ENCODE data around the gene METTL13. TPM values are rescaled to one million over a fixed set of nuclear protein-coding genes. Genes with fewer than 3 reads are reported as not detected.

Gene METTL13
- 34.5 and 37.4 TPM in 2 replicates for total RNA-seq

GRCh38 chr1:171781176-171781875 lies at the start of gene METTL13:
Gene METTL13 (plus strand): TSS chr1:171781660. CDS start chr1:171781968, 308 bp downstream.

GRCh38 chr1:171741872-171742576 lies 39.4 kb upstream of the METTL13 start, which contains the start of gene VAMP4:
Gene VAMP4 (minus strand): TSS chr1:171742065. CDS start chr1:171738414, 3,651 bp downstream.

GRCh38 chr1:171841050-171841910 lies 59.8 kb downstream of the METTL13 start, which contains the start of gene DNM3:
Gene DNM3 (plus strand): TSS chr1:171841498. CDS start chr1:171841657, 159 bp downstream.

Other genes with a start within 250 kb of the METTL13 start
- gene MYOCOS, start 159.4 kb upstream of the METTL13 start, total RNA-seq: under 0.01 TPM in 1 of 2 replicates, not detected in the other
- gene MYOC, start 129.0 kb upstream of the METTL13 start, total RNA-seq: 1.2 and 1.3 TPM in 2 replicates
- gene VAMP4, start 39.6 kb upstream of the METTL13 start, total RNA-seq: 14.2 and 21.4 TPM in 2 replicates
- gene DNM3, start 59.8 kb downstream of the METTL13 start, total RNA-seq: 2.0 and 5.5 TPM in 2 replicates

Data from smooth muscle cell of trachea (primary cell).